NCI-H2029 (cell line): ENCODE measurements around the gene LHX8.
"Not testable (repeated sequence)": the region's sequence is repeated elsewhere in the genome, so short reads cannot be mapped to it uniquely, and the experiment has no call there.

Source experiments
- DNase-seq: peaks from one replicate; lab custom pipeline; 2025; lab: John Stamatoyannopoulos, UW

Gene LHX8

GRCh38 chr1:75133750-75134646 is at the start of gene LHX8:
TSS of gene LHX8 (plus strand) at chr1:75134388. CDS start at chr1:75136615, 2,227 bp downstream.
- no peak for DNase-seq

DNA sequence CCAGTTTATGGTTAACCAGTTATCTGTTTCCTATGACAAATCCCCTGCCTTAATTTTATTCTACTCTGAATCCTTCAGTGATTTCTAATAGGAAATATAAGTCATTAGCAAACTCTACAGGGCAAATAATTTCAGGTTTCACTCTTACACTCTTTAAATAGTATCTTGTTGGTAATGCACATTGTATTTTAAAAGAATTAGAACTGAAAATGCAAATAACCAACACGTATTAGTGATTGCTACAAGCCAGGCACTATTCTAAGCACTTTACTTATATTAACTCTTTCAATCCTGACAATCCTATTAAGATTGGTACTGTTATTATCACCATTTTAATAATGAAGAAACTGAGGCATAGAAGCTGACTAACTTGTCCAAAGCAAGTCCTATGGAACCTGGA is 48.3 kb upstream of the LHX8 start:
- no peak for DNase-seq

DNA sequence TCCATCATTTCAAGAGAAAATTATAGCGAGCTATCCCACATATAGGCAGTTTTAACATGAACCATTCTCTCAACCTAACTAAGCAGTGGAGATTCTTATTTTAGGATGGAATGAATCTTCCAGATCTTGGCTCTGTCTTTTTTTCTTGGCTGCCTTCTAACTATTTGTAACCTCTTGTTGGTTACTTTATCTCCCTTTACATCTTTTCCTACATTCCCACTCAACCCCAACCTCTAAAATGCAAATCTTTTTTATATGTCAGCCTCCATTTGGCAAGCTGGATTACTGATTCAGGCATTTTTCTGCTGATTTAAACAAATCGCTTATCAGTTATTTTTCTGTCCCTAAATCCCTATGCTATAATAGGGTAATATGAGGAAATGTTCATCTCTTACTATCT is 46.9 kb upstream of the LHX8 start:
- DNase-seq, result no peak

- DNase-seq, result no peak
These were observed 42.0 kb upstream of the LHX8 start for GRCh38 chr1:75092141-75092540.

- no peak for DNase-seq
These were observed 36.5 kb upstream of the LHX8 start for GRCh38 chr1:75097654-75098053.

- no peak for DNase-seq
These were observed 34.6 kb upstream of the LHX8 start for GRCh38 chr1:75099581-75099980.

DNA sequence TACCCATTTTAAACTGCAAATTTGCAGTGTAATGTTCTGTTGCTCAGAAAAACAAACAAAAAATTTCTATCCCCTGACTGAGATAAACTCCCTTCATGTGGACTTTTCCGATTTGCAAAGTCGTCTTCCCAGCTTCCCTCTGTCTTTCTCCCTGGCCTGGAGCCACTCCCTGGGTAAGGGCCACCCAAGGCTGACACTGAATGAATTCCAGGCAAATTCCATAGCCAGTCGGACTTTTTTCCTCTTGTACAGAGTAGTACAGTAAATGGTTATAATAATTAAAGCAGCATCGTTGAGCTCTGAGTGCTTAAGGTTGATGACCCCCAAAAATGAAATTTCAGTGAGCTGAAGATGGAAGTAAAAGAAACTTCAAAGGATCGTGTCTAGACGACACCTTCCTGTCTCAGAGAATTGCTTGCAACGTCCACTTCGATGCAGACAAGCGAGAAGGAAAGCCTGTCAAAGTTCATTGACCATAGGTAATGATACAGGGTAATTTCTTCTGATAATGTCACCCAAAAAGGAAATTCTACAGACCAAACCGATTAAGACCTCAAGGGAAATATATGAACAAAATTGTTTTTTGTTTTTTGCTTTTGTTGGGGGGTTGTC is 33.6 kb upstream of the LHX8 start:
- no peak for DNase-seq

- DNase-seq, result not testable (repeated sequence)
These were observed 21.7 kb upstream of the LHX8 start for GRCh38 chr1:75112362-75112951.

GRCh38 chr1:75115654-75116053 is 18.5 kb upstream of the LHX8 start:
- DNase-seq, result no peak

DNA sequence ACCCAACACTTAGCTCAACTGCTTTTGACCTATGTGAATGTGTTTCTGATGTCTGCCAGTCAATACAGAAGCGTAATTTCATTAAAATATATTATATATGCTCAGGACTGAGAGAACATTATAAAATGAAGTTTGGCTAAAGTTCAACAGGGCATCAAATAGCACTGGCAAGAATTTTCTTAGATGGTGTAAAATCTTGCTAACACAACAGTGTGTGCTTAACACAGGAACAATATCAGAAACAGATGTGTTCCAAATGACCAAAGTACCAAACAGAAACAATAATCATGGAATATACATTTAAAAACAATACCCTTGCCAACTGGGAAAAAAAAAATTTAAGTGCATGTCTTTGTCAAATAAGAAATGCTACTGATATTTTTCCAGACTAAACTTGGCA is 10.4 kb upstream of the LHX8 start:
- no peak for DNase-seq

DNA sequence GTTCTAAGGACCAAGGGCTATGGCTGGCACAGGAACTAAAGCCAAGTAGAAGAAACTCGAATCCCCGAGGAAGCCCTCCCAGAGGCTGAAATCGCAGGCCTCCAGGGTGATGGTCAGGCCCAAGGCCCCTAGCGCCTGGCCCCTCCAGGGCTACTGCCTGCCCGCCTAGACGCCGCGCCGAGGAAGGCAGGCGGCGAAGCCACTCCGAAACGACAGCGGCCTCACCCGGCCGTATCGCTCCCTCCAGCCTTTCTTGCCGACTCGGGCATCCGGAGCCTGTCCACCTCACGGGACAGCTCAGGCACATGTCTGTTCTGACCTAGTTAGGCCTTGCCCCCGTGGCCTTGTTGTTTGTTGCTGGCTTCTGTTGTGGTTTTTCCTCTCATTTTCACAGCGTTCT is 9.7 kb upstream of the LHX8 start:
- DNase-seq, result no peak

DNA sequence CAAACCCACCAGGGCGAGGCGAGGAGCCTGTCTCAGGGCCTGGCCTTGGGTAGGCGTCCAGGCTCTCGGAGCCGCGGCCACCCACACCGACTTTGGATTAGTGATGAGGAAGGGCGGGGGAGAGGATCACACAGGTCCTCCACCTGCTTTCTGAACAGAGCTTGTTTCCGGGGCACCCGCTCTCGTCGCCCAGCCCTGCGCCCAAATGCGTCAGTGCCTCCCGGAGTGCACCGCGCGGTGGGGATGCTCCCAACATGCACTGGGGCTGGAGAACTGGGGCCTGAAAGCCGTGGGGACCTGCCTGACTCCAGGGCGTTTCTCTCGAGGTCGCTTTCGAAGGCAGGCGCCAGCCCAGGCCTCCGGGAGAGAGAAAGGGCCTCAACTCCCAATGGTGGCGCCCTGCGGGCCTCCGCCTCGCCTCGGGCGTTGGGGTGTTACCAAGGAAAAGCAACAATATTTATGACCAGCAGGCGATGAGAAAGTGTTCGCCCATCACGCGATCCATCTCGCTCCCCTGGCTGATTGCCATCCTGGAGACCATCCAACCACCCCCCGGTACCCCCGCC is 8.9 kb upstream of the LHX8 start:
- DNase-seq, result no peak

GRCh38 chr1:75126611-75127101 is 7.5 kb upstream of the LHX8 start:
- no peak for DNase-seq

GRCh38 chr1:75127916-75128717 is 6.1 kb upstream of the LHX8 start:
- DNase-seq, result no peak

DNA sequence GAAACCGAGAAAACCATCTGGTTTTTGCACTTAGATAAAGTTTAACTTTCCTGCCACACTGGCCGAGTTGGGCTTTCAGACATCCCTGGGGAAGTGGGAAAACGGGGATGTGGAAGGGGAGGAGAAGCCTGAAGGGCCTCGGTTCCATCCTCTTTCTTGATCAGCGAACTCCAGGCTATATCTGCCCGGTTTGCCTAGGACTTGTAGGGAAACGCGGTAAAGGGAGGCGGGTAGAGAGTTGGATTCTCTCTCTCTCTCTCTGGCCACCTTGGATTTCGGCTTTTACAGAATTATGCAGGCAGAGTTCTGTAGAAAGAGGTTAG is 4.6 kb upstream of the LHX8 start:
- no peak for DNase-seq

- no peak for DNase-seq
These were observed 4.0 kb upstream of the LHX8 start for GRCh38 chr1:75129983-75130789.

DNA sequence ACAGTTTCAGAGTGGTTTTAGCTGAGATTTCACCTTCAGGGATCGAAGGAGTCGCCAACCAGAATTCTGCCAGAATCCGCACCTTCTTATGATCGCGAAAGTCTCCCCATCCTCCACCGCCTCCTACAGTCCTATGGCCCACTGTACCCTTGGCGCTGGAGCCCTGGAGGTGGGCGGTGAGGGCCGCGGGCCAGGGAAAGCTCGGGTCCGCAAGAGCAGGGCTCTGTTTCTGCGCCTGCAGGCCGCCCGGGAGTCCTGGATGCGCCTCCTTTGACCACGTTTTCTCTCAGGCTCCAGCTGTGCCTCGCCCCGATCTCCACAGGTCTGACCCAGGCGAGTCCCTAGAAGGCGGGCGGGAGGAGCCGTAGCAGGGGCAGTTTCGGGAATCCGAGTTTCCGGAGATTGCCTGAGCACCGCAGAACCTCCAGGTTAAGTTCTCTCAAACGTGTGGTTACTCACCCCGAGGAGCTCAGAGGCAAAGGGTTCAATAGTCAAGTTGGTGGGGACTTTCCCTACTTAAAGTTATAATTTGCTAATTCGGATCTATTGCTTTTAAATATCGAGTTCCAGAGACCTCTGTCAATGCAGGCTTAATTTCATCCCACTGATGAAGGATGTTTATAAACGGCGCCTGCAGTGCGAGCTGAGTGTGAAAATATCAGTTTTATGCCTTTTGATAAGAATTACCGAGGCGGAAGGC is 3.2 kb upstream of the LHX8 start:
- DNase-seq, result no peak

DNA sequence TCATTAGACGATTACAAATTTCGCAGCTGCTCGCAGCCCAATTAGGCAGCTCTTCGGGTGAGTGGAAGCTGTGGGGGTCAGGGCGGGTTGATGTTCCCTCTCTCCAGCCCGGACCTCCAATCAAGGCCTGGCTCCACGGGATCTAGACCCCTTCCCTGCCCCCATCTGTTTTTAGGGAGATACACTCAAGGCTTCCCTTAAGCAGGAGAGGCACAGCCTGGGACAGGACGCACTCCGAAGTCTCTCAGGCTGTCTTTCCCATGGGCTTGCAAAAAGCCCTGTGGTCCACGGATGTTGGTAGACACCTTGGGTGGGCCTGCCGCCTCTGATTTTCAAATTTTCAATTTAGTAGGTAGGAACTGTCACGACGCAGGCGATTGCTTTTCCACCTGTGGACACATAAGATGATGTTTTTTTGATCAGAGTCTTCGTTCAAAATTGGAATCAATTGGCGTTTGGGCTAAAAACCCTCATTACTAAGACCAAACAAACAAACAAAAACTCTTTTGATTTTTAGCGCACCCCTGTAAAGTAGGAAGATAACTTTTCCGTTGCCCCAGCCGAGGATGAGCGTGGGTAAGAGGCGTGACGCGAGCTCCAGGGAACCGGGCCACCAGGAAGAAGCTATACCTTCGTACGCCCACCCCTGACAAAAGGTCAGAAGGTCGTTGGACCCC is 2.5 kb upstream of the LHX8 start:
- no peak for DNase-seq

DNA sequence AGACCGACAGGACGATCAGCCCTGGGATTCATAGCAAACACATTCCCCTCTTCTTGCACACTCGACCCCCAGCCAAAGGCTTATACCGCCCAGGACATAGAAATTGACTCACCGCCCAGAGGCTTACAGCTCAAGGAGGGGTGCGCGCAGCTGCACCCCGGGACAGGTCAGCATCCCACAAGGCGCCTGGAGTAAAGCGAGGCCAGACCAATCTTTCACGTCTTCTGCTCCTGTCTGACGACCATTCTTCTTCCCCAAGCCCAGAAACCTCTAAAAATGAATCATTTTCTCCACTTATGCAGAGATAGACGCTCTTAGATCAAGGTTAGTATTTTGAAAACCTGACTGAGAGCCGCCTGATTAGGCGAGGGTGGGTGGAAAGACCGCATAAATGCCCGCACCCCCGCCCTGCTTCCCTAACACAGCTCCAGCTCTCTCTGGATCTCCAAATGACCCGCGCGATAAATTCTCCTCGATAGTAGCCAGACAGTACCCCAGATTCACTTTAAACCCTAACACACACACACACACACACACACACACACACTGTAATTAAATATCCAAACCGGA is 1.9 kb upstream of the LHX8 start:
- no peak for DNase-seq
